KBM-7 (cell line): ENCODE results near the gene RAB11B.
"Not testable (repeated sequence)": the region's sequence is repeated elsewhere in the genome, so short reads cannot be mapped to it uniquely, and the experiment has no call there.

Experiments
- DNase-seq: peaks from one replicate; pipeline ENCODE4 v3.0.0-alpha.2; 2015
- in situ Hi-C: fragments of 300-500 bp; cut with MboI; formaldehyde crosslinking; loops from 2 replicates; pipeline ENCODE4 v1.14.3; 2020; ENCODE audit warnings: low sequenced_read_pairs, low pct_unique_long_range_greater_than_20kb, mixed read lengths

The RAB11B gene

DNA sequence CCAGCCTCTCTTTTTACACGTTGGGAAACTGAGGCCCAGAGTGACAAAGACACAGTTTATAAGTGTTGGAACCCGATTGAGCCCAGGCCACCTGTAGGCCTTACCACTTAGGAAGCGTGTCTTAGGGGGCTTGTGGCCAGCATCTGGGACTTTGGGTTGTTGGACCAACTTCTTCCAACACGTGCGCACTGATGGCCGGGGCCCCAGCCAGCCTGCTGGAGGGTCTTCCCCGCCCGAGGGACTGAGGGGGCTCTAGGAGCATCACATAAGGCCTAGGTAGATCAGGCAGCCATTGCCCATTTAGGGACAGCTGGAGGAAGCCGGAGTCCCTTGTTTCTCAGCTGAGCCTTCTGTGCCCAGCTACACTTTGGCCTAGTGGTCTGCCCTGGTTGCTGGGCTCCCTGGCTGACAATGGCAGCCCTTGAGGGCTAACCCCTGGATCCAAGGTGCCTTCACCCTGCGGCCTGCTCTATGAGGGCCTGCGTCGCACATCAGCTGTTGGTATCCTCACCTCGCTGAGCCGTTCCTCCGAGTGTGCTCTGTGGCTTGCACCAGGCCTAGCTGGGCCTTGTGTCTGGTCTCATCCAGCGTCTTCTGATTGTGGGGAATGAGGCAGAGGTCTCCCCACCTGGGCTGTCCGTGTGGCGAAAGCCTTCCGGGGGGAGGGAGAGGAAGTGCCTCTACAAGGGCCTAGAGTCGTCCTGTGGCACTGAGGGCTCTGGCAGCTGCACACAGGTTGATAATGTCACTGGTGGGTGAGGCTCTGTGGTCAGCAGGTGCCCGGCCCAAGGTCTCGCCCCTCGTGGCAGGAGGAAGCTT lies 1.2 kb downstream of the RAB11B start:
- in situ Hi-C loops, result no loop called here
- DNase-seq, result no peak

DNA sequence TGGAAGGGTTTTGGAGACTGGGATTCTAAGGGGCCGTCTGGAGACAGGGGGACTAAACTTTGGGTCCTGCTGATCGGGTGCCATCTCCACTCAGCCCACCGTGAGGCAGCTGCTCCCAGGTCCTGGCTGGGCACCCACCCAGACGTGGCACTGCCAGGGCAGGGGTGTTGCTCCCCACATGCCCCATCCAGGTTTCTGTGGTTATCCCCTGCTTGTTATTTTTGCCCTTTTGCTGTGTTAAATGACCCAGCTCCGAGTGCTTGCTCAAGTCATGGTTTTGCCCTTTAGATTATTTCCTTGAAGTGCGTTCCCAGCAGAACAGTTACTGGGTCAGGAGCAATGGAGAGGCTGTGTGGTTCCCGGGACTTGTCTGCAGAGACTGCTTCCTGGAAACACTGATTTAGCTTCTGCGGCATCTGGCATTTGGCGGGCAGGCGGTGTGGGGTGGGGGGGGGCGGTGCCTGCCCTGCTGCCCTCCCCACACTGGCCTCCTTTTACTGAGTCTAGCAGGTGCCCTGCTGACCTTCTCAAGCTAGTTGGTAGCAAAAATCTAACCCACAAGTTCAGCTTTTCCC lies 1.9 kb downstream of the RAB11B start:
- in situ Hi-C loops, result no loop called here
- no peak for DNase-seq

DNA sequence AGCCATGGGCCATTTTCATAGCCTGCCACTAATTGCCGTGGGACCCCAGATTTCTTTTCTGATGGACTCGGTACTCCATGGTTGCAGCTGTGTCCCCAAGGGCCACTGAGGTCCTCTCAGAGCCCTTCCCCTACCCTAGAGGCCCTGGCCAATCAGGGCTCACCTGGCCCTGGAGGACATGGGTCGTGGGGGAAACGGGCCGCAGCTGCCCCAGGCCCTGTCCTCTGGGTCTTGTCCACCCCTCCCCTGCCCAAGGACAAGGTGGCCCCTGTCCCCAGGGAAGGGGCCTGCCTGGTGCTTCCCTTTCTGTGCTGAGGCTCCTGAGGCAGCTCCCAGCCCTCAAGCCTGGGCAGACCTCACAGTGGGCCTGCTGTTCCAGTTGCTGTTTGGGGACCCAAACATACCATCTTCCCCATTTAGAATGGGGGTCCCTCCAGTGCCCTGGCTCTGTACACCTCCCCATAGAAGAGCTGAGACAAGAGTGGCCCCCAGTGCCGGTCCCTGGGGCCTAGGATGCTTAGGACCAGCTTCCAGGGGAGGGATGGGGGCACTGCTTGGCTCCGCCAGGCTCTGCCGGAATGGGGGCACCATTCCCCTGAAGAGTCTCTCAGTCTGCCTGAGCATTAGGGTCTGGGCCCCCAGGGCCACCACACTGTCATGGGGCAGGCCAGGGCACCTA lies 3.2 kb downstream of the RAB11B start:
- in situ Hi-C loops, result no loop called here
- no peak for DNase-seq

DNA sequence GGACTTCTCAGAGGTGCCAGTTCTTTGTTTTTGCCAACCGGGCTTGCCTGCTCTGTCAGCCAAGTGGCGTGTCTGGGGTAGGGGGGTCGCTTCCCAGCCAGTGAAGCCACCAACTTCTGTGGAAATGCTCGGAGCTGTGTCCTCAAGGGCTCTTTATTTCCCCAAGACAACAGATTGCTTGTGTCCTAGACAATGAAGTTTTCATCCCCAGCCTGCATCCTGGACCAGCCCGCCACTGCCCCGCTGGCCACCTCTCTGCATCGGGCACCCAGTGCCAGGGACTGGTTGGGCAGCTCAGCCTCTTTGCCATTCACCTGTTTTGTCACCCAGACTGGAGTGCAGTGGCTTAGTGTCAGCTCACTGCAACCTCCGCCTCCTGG lies 3.7 kb downstream of the RAB11B start:
- no peak for DNase-seq
- in situ Hi-C loops, result no loop called here

DNA sequence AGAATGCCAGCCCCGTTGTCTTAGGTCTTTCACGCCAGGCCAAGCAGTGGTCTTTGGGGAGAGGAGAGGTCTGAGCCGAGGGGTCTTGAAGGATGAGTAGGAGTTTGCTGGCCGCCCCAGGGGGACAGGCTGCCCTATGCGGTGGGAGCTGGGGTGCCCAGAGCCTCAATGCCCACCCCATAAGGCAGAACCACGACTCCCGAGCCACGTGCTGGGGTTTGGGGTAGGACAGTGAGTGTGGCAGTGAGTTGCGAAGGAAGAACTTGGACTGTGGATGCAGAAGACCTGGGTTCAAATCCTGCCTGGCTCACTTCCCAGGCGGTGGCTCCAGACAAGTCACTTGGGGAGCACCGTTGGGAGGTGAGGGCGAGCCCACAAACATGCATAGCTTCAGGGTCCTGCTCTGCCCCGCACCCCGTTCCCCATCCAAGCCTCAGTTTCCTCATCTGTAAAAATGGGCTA lies 5.5 kb downstream of the RAB11B start:
- DNase-seq, result no peak
- in situ Hi-C loops, result no loop called here

DNA sequence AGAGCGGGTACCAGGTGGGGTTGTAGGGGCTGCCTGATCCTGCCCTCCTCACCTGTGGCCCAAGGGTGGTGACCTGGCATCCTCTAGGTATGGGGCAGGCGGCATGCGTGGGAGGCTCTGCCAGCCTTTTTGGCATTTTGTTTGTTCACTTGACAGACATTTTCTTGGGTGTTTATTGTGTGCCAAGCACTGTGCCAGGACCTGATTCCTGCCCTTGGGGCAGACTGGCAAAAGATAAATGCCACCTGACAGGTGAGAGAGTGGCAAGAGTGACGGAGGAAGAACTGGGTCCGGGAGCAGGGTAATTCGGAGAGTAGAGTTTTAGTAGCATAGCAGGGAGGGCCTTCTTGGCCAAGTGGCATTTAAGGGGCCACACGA lies 6.0 kb downstream of the RAB11B start:
- in situ Hi-C loops, result no loop called here
- no peak for DNase-seq

DNA sequence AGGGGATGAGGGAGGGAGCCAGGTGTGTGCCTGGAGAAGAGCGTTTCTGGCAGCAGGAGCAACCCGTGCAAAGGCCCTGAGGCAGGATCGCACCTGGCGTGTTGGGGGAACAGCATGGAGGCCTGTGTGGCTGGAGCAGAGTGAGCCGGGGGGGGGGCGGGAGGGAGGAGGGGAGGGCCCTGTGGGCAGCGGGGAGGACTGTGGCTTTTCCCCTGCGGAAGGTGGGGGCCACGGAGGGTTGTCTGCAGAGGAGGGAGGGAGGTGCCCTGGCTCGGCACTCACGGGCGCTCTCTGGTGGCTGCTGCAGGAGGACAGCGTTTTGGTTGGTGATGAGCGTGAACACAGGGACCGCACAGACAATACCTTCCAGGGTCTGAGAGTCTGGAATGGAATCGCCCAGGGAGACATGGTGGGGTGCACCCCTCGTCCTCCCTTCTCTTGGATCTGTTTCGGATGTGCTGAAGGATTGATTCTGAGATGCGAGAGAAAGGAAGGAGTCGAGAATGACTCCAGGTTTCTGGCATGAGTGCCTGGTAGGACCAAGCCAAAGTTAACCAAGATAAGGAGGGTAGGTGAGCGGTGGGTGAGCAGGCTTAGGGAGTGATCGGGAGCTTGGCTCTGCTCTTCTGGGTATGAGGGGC lies 6.5 kb downstream of the RAB11B start:
- in situ Hi-C loops, result no loop called here
- DNase-seq, result peak; percentile 87

DNA sequence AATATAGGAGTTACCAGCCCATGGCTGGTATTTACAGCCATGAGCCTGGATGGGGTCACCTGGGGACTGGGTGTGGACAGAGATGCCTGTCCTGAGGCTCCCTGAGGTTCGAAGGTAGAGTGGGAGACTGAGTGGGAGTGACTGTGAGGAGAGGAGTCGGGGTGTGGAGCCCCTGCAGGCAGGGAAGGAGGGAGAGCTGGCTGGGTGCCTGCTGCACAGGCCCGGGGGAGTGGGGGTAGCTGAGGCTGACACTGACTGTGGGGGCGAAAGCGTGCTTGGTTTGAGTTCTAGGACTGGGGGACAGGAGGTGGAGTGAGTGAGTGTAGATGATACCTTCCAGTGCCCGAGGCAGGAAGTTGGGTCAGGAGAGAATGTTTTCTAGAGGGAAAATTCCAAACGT lies 7.1 kb downstream of the RAB11B start:
- no peak for DNase-seq

DNA sequence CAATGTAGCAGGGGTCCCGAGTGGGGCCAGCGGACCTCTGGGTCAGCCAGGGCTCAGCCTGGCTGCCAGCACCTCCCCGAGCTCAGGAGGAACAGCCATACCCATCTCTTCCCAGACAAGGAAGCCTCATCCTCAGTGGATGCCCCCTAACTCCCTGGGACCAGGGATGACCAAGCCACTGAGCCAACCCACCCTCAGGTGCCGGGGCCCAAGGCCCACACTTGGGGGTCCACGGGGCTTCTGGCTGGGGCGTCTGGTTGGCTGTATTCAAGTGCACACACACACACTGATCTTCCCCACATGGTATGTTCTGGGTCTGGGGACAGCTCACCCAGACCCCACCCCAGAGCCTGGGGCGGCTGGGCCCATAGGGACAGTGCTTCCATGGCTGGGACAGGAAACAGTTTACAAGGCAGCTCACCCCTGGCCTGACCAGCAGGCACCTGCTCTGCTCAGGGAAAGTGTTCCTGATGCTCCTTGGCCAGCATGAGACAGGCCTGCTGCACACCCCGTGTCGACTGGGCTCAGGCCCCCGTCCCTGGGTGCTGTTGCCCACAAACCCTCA lies 7.7 kb downstream of the RAB11B start:
- in situ Hi-C loops, result no loop called here
- DNase-seq, result no peak

More for the DNA sequence above, 7.1 kb downstream of the RAB11B start:
- in situ Hi-C loops, result no loop called here

DNA sequence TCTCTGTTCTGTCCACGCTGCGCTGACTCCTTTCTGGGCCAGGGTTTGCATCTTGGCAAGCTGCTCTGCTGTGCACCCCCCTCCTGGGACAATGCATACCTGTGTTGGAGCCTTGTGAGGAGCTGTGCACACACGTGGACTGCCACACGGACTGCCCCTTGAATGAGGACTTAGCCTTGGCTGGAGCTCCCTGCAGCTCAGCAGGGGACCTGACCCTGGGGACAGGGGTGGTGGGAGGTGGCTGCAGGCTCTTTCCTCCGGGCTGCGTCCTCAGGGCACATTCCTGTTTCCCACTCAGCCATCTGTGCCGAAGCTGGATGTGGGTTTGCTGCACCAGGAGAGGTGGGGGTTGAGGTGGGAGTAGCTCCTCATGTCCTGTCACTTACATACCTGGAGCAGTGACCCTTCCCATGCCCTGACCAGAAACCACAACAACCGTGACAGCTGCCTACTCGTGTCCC lies 8.2 kb downstream of the RAB11B start:
- DNase-seq, result no peak
- in situ Hi-C loops, result no loop called here

DNA sequence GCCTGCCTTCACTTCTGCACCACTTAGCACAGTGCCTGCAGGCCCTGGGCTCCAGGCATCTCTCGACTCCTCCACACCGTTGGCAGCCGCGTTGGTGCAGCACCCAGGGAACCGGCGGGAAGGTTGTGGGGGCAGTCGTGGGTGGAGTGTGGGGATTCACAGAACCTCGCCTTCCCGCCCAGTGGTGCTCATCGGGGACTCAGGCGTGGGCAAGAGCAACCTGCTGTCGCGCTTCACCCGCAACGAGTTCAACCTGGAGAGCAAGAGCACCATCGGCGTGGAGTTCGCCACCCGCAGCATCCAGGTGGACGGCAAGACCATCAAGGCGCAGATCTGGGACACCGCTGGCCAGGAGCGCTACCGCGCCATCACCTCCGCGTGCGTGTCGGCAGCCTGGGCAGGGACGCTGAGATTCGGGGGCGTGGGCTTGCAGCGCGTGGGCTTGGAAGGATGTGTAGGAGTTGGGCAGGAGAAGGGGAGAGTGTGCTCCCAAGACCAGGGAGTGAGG lies 9.6 kb downstream of the RAB11B start:
- in situ Hi-C loops, result no loop called here
- DNase-seq, result no peak

DNA sequence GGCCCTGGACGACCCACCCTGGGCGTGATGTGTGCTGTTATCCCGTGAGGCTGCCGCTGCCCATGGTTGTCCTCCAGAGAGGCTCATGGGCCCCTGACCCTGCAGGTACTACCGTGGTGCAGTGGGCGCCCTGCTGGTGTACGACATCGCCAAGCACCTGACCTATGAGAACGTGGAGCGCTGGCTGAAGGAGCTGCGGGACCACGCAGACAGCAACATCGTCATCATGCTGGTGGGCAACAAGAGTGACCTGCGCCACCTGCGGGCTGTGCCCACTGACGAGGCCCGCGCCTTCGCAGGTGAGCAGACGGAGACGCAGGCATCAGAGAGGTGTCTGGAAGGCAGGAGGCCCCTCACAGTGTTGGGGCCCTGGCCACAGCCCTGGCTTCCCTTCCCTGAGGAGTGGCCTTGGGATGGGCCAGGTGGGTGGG lies 11.8 kb downstream of the RAB11B start:
- DNase-seq, result no peak
- in situ Hi-C loops, result no loop called here

DNA sequence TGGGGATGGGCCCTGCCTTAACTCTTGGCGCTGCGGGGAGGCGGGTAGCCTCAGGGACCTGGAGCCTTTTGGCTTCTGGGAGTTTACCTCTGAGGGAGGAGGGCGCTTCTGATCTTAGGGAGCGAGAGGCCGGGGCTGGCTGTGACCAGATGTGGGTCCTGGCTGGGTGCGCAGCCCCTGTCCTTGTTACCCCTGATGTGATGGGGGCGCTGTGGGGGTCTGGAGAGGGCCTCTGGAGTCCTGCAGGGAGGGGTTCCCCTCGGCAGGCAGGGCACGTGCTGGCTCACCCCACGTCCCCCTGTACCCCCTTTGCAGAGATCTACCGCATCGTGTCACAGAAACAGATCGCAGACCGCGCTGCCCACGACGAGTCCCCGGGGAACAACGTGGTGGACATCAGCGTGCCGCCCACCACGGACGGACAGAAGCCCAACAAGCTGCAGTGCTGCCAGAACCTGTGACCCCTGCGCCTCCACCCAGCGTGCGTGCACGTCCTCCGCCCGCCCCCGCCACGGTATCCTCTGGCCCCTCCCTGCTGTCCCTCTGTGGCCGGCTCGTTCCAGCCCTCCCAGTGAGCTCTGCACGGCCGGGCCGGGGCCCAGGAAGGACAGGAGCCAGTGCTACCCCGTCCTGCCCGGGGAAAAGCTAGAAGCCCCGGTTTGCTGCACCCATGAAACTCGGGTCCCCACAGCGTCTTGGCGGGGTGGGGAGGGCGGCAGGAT lies 13.1 kb downstream of the RAB11B start:
- in situ Hi-C loops, result no loop called here
- no peak for DNase-seq

DNA sequence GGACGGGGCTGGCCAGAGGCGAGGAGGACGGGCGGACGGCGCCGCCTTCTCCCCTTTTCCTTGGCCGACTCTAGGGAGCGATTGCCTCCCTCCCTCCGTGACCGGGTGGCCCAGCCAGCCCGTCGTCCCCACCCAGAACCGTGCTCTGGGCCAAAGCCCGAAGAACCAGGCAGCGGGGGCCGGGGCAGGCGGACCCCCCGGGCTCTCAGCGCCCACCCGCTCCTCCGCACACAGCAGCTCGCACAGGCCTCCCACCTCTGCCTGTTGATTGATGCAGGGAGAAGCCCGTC lies 13.6 kb downstream of the RAB11B start:
- in situ Hi-C loops, result no loop called here
- no peak for DNase-seq

DNA sequence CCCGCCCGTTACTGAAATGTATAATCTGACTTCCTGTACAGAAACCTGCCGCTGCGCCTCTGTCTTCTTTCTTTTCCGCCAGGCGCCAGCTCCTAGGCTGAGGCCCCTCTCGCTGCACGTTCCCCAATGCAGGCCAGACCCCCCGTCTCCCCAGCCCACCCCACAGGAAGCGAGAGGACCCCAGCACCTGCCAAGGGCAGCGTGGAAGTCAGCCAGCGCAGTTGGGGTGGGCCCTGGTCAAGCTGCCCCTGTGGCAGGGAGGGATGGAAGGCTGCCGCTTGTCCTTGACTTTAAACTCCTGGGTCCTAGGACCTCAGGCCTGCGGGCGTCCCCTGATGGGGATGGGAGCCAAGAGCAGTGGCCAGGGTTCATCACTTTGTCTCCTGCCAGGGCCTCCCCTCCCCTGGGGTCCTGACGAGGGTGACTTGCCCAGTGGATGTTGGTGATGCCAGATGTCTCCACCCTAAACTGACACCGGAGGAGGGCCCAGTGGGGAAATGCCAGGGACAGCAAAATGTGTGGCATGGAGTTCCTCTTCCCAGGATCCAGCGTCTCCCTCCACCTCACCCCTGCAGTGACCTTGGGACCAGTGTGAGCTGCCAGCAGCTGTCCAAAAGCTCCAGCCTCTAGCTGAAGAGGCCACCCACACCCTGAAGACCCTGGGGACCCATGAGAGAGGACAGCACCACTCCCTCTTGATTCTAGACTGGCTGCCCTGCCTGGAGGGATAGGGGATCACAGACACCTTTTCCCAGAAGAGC lies 14.4 kb downstream of the RAB11B start:
- in situ Hi-C loops, result no loop called here
- no peak for DNase-seq

DNA sequence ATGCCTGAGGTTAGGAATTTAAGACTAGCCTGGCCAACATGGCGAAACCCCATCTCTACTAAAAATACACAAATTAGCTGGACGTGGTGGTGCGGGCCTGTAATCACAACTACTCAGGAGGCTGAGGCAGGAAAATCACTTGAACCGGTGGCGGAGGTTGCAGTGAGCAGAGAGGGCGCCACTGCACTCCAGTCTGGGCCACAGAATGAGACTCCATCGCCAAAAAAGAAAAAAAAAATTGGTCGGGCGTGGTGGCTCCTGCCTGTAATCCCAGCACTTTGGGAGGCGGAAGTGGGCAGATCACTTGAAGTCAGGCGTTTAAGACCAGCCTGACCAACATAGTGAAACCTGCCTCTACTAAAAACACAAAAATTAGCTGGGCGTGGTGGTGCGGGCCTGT lies 20.6 kb downstream of the RAB11B start:
- DNase-seq, in situ Hi-C loops: not testable (repeated sequence)

DNA sequence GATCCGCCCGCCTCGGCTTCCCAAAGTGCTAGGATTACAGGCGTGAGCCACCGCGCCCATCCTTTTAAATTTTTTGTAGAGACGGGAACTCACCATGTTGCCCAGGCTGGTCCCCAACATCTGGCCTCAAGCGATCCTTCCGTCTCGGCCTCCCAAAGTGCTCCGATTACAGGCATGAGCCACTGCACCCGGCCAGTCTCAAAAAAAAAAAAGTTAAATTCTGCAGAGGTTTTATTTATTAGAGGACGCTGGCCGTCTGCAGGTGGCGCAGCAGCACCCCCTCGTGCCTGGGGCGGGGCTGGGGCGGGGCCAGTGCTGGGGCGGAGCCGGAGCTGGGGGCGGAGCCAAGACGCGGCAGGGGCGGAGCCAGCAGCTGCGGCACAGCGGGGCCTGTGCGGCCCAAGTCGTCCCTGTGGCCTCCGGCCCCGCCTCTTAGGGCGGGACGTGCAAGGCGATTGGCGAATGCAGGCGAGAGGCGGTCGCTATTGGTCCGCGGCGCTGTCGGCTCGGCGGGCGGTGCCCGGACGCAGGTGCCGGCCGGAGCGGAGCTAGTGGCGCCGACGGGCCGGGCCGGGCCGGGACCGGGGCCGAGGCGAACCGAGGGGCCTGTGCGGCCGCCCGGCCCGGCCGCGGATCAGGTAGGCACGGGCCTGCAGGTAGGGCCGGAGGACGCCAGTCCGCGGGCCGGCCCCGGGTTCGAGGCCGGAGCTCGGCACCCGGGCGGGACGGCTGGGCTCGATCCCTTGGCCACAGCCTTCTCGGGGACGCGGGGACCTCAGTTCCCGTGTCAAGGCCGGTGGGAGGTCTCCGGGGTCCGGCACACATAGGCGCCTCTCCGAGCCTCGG lies 22.8 kb downstream of the RAB11B start, which contains the start of gene MARCHF2:
MARCHF2 (plus strand) TSS at position 523 of the 846 bp plus-strand sequence. CDS start 8,536 bp downstream, outside the sequence.
- in situ Hi-C loops, result no loop called here
- peak; percentile 90 for DNase-seq
